HepG2 (cell line): ENCODE data around the gene CYSTM1. TPM values are rescaled to one million over a fixed set of nuclear protein-coding genes. Genes with fewer than 3 reads are reported as not detected.

Source experiments
- ADNP ChIP-seq: sonication (generic); formaldehyde crosslinking; IDR thresholded peaks from 2 replicates; pipeline ENCODE4 v1.4.0; 2020; ENCODE audit warnings: missing genetic modification reagents
- DMAP1 ChIP-seq: IDR thresholded peaks from 2 replicates; pipeline ENCODE4 v1.6.1; 2016
- ELF3 ChIP-seq: IDR thresholded peaks from 2 replicates; pipeline ENCODE4 v1.6.1; 2016; ENCODE audit warnings: missing genetic modification reagents, missing compliant biosample characterization
- FIP1L1 ChIP-seq: fragments of 200-400 bp; formaldehyde crosslinking; IDR thresholded peaks from 2 replicates; pipeline ENCODE4 v1.6.1; 2018; ENCODE audit warnings: low read depth, mild to moderate bottlenecking, low read length, moderate library complexity, borderline replicate concordance; ENCODE audit not compliant: insufficient read depth
- GPN1 ChIP-seq: sonication (generic); formaldehyde crosslinking; IDR thresholded peaks from 2 replicates; pipeline ENCODE4 v1.5.1; 2020; ENCODE audit warnings: missing genetic modification reagents, borderline replicate concordance
- HDAC1 ChIP-seq: sonication (generic); formaldehyde crosslinking; IDR thresholded peaks from 2 replicates; pipeline ENCODE4 v1.5.1; 2020; ENCODE audit warnings: mild to moderate bottlenecking, missing genetic modification reagents
- IKZF1 ChIP-seq: fragments of 450-650 bp; IDR thresholded peaks from 2 replicates; pipeline ENCODE4 v1.7.1; 2016
- ISX ChIP-seq: sonication (generic); formaldehyde crosslinking; conservative IDR thresholded peaks from 2 replicates; pipeline ENCODE4 v1.5.0; 2020; ENCODE audit warnings: missing genetic modification reagents
- KDM6A ChIP-seq: IDR thresholded peaks from 2 replicates; pipeline ENCODE4 v1.6.1; 2016; ENCODE audit warnings: low read depth
- PCBP2 ChIP-seq: fragments of 200-400 bp; formaldehyde crosslinking; optimal IDR thresholded peaks from 2 replicates; pipeline ENCODE3; 2018; ENCODE audit warnings: low read length, low read depth; ENCODE audit not compliant: poor library complexity, severe bottlenecking
- PHF20 ChIP-seq: sonication (generic); formaldehyde crosslinking; IDR thresholded peaks from 2 replicates; pipeline ENCODE4 v1.5.0; 2020; ENCODE audit warnings: mild to moderate bottlenecking, missing genetic modification reagents
- SMAD3 ChIP-seq: sonication (generic); formaldehyde crosslinking; IDR thresholded peaks from 2 replicates; pipeline ENCODE4 v1.4.0; 2020; ENCODE audit warnings: missing genetic modification reagents
- SMAD9 ChIP-seq: sonication (generic); formaldehyde crosslinking; IDR thresholded peaks from 2 replicates; pipeline ENCODE4 v1.5.1; 2020; ENCODE audit warnings: mild to moderate bottlenecking, missing genetic modification reagents
- SRSF9 ChIP-seq: fragments of 200-400 bp; formaldehyde crosslinking; IDR thresholded peaks from 2 replicates; pipeline ENCODE4 v1.6.1; 2018; ENCODE audit warnings: borderline replicate concordance, mild to moderate bottlenecking, low read depth, low read length; ENCODE audit not compliant: insufficient read depth, poor library complexity, severe bottlenecking
- TBL1XR1 ChIP-seq: fragments of 150-350 bp; IDR thresholded peaks from 2 replicates; pipeline ENCODE4 v1.6.1; 2014; ENCODE audit warnings: borderline replicate concordance, low read length; ENCODE audit not compliant: partially characterized antibody
- ZBTB38 ChIP-seq: sonication (generic); formaldehyde crosslinking; IDR thresholded peaks from 2 replicates; pipeline ENCODE4 v1.5.1; 2020; ENCODE audit warnings: mild to moderate bottlenecking, missing genetic modification reagents
- ZNF660 ChIP-seq: sonication (generic); formaldehyde crosslinking; IDR thresholded peaks from 2 replicates; pipeline ENCODE4 v1.5.1; 2020; ENCODE audit warnings: mild to moderate bottlenecking, low read depth, missing genetic modification reagents, borderline replicate concordance
- ZNF713 ChIP-seq: sonication (generic); formaldehyde crosslinking; IDR thresholded peaks from 2 replicates; pipeline ENCODE4 v1.4.0; 2020; ENCODE audit warnings: mild to moderate bottlenecking, missing genetic modification reagents
- ZNF790 ChIP-seq: sonication (generic); formaldehyde crosslinking; IDR thresholded peaks from 2 replicates; pipeline ENCODE4 v1.8.0; 2022; ENCODE audit warnings: missing genetic modification reagents, mild to moderate bottlenecking, borderline replicate concordance
- ZSCAN22 ChIP-seq: sonication (generic); formaldehyde crosslinking; IDR thresholded peaks from 2 replicates; pipeline ENCODE4 v1.4.0; 2020; ENCODE audit warnings: mild to moderate bottlenecking, missing genetic modification reagents
- ZSCAN31 ChIP-seq: sonication (generic); formaldehyde crosslinking; IDR thresholded peaks from 2 replicates; pipeline ENCODE4 v1.5.0; 2020; ENCODE audit warnings: low read depth, mild to moderate bottlenecking, missing genetic modification reagents
- polyA plus RNA-seq, 8 experiments: library from polyadenylated mRNA; depleted of rRNA in 3 of 8; stranded (reverse) in 7 of 8; unstranded in 1 of 8; fragments of >200 nt; fragmentation: Illumina TruSeq in 4 of 8; extraction: Trizol in 4 of 8; gene quantifications; 2 replicates each; pipeline versions ENCODE4 v1.2.1 to v1.2.3, GENCODE V29; 2011 to 2016; ENCODE audit warnings: low read depth in 4 of 8, missing spikeins in 1 of 8, mixed read lengths in 1 of 8; ENCODE audit not compliant: insufficient read depth in 1 of 8
- total RNA-seq, 5 experiments: library from RNA; depleted of rRNA; stranded (reverse); fragments of >200 nt; fragmentation: Illumina TruSeq; extraction: Trizol; gene quantifications; 2 replicates each; pipeline ENCODE4 v1.2.3, GENCODE V29; 2016; ENCODE audit warnings: low read depth in 1 of 5
- TF ChIP-seq, protein P1 (sequence below): sonication (generic); formaldehyde crosslinking; IDR thresholded peaks from 2 replicates; pipeline ENCODE4 v1.5.0; 2020; ENCODE audit warnings: mild to moderate bottlenecking, missing genetic modification reagents, moderate library complexity
- TF ChIP-seq, protein P2 (sequence below): sonication (generic); formaldehyde crosslinking; IDR thresholded peaks from 2 replicates; pipeline ENCODE4 v1.9.0; 2021; ENCODE audit warnings: missing genetic modification reagents, mild to moderate bottlenecking, borderline replicate concordance
- TF ChIP-seq, protein P3 (sequence below): sonication (generic); formaldehyde crosslinking; IDR thresholded peaks from 2 replicates; pipeline ENCODE4 v1.5.1; 2020; ENCODE audit warnings: missing genetic modification reagents, mild to moderate bottlenecking, borderline replicate concordance
- TF ChIP-seq, protein P4 (sequence below): IDR thresholded peaks from 2 replicates; pipeline ENCODE4 v1.6.1; 2018; ENCODE audit warnings: missing genetic modification reagents
- TF ChIP-seq, protein P5 (sequence below): sonication (generic); formaldehyde crosslinking; IDR thresholded peaks from 2 replicates; pipeline ENCODE4 v1.8.1; 2023; ENCODE audit warnings: mild to moderate bottlenecking, moderate library complexity, missing genetic modification reagents

CYSTM1 gene
- total and polyA plus RNA-seq, 2 of the 13 experiments (the other 11 are each of a cell fraction or from before 2014, with no cell fraction given): 40.0 to 73.4 TPM

GRCh38 chr5:140261403-140262171 lies 86.6 kb downstream of the CYSTM1 start (continued):
- TF ChIP-seq, protein P1, sequence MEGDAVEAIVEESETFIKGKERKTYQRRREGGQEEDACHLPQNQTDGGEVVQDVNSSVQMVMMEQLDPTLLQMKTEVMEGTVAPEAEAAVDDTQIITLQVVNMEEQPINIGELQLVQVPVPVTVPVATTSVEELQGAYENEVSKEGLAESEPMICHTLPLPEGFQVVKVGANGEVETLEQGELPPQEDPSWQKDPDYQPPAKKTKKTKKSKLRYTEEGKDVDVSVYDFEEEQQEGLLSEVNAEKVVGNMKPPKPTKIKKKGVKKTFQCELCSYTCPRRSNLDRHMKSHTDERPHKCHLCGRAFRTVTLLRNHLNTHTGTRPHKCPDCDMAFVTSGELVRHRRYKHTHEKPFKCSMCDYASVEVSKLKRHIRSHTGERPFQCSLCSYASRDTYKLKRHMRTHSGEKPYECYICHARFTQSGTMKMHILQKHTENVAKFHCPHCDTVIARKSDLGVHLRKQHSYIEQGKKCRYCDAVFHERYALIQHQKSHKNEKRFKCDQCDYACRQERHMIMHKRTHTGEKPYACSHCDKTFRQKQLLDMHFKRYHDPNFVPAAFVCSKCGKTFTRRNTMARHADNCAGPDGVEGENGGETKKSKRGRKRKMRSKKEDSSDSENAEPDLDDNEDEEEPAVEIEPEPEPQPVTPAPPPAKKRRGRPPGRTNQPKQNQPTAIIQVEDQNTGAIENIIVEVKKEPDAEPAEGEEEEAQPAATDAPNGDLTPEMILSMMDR (CRISPR knock-in tag): peak; percentile 38
- no peak for TF ChIP-seq SRSF9
- TF ChIP-seq ZSCAN31 (CRISPR knock-in tag): no peak
- TF ChIP-seq, protein P2, sequence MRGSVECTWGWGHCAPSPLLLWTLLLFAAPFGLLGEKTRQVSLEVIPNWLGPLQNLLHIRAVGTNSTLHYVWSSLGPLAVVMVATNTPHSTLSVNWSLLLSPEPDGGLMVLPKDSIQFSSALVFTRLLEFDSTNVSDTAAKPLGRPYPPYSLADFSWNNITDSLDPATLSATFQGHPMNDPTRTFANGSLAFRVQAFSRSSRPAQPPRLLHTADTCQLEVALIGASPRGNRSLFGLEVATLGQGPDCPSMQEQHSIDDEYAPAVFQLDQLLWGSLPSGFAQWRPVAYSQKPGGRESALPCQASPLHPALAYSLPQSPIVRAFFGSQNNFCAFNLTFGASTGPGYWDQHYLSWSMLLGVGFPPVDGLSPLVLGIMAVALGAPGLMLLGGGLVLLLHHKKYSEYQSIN (CRISPR knock-in tag): no peak
- TF ChIP-seq ZSCAN22 (CRISPR knock-in tag): no peak
- TF ChIP-seq ELF3 (CRISPR knock-in tag): 0 out of 2 replicates have a peak, but pooled peaks have one; percentile 9
- no peak for TF ChIP-seq ZBTB38 (CRISPR knock-in tag)
- TF ChIP-seq ZNF713 (CRISPR knock-in tag): no peak
- no peak for TF ChIP-seq SMAD3 (CRISPR knock-in tag)
- no peak for TF ChIP-seq TBL1XR1
- TF ChIP-seq PCBP2: no peak
- no peak for TF ChIP-seq ZNF660
- TF ChIP-seq PHF20 (CRISPR knock-in tag): no peak
- TF ChIP-seq FIP1L1: no peak
- no peak for TF ChIP-seq HDAC1 (CRISPR knock-in tag)
- no peak for TF ChIP-seq KDM6A
- no peak for TF ChIP-seq ZNF790 (CRISPR knock-in tag)
- no peak for TF ChIP-seq ISX (CRISPR knock-in tag)
- no peak for TF ChIP-seq ADNP
- TF ChIP-seq SMAD9 (CRISPR knock-in tag): no peak
- TF ChIP-seq, protein P3, sequence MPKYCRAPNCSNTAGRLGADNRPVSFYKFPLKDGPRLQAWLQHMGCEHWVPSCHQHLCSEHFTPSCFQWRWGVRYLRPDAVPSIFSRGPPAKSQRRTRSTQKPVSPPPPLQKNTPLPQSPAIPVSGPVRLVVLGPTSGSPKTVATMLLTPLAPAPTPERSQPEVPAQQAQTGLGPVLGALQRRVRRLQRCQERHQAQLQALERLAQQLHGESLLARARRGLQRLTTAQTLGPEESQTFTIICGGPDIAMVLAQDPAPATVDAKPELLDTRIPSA: no peak
- TF ChIP-seq, protein P4, sequence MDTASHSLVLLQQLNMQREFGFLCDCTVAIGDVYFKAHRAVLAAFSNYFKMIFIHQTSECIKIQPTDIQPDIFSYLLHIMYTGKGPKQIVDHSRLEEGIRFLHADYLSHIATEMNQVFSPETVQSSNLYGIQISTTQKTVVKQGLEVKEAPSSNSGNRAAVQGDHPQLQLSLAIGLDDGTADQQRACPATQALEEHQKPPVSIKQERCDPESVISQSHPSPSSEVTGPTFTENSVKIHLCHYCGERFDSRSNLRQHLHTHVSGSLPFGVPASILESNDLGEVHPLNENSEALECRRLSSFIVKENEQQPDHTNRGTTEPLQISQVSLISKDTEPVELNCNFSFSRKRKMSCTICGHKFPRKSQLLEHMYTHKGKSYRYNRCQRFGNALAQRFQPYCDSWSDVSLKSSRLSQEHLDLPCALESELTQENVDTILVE (CRISPR knock-in tag): no peak
- no peak for TF ChIP-seq IKZF1
- TF ChIP-seq, protein P5, sequence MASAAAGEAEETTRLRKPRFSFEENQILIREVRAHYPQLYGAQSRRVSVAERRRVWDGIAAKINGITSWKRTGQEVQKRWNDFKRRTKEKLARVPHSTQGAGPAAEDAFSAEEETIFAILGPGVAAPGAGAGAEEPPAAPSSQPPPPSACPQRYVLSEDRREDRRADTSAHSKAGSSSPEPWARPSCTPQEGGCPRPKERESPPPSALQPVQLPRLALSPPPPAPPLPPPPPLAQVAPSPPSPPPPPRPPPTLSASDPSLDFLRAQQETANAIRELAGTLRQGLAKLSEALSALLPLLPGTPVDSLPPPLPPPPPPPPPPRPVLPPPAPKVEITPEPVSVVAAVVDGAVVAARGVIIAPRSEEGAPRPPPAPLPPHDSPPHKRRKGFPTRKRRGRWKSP (CRISPR knock-in tag): no peak
- no peak for TF ChIP-seq GPN1 (CRISPR knock-in tag)
- no peak for TF ChIP-seq DMAP1 (CRISPR knock-in tag)
